Natural killer cell (primary cell): ENCODE measurements around the gene PUSL1. TPM values are rescaled to one million over a fixed set of nuclear protein-coding genes. Genes with fewer than 3 reads are reported as not detected.

Experiments used
- ATAC-seq, 3 donors: fragments of 150-1000 bp in 2 of 3; fragments of 200-7000 bp in 1 of 3; cut with Tn5 transposase; 1 replicate in 1 of 3; 2 replicates in 2 of 3; pipeline ENCODE4 v1.10.0; 2021; ENCODE audit warnings: mild to moderate bottlenecking in 2 of 3, moderate library complexity in 2 of 3
- DNase-seq, 2 donors: peaks; one replicate each; pipeline versions ENCODE4 v3.0.0 to v3.0.0-alpha.2; 2013 to 2021; ENCODE audit warnings: mixed read lengths in 1 of 2
- H3K27ac ChIP-seq: one replicate; pipeline ENCODE4 v1.5.1; 2013; ENCODE audit warnings: mild to moderate bottlenecking, low read length
- H3K27me3 ChIP-seq: one replicate; pipeline ENCODE4 v1.6.1; 2013; ENCODE audit warnings: low read length; ENCODE audit not compliant: control insufficient read depth, insufficient read depth
- H3K36me3 ChIP-seq: one replicate; pipeline ENCODE4 v1.6.1; 2013; ENCODE audit warnings: low read length; ENCODE audit not compliant: control insufficient read depth, insufficient read depth
- H3K4me1 ChIP-seq: one replicate; pipeline ENCODE4 v1.6.1; 2013; ENCODE audit warnings: low read length; ENCODE audit not compliant: control insufficient read depth, insufficient read depth
- H3K4me3 ChIP-seq: one replicate; pipeline ENCODE4 v1.5.1; 2013; ENCODE audit warnings: low read length
- H3K9me3 ChIP-seq: one replicate; pipeline ENCODE4 v1.6.1; 2013; ENCODE audit warnings: low read length; ENCODE audit not compliant: control insufficient read depth, insufficient read depth
- H3K27ac Mint-ChIP-seq, 2 donors: one replicate each; pipeline ENCODE4 v1.8.0; 2022; ENCODE audit warnings: mild to moderate bottlenecking in 2 of 2, mixed read lengths in 2 of 2, moderate library complexity in 1 of 2
- H3K27me3 Mint-ChIP-seq, 2 donors: one replicate each; pipeline ENCODE4 v1.8.0; 2022; ENCODE audit warnings: low read depth in 2 of 2, mixed read lengths in 2 of 2
- H3K36me3 Mint-ChIP-seq: one replicate; pipeline ENCODE4 v1.8.0; 2022; ENCODE audit warnings: mixed read lengths
- H3K4me1 Mint-ChIP-seq, 2 donors: one replicate each; pipeline ENCODE4 v1.8.0; 2022; ENCODE audit warnings: mixed read lengths in 2 of 2
- H3K4me3 Mint-ChIP-seq: one replicate; pipeline ENCODE4 v1.8.0; 2022; ENCODE audit warnings: mild to moderate bottlenecking, moderate library complexity, mixed read lengths
- H3K9me3 Mint-ChIP-seq, 2 donors: one replicate each; pipeline ENCODE4 v1.8.0; 2022; ENCODE audit warnings: mixed read lengths in 2 of 2
- CTCF ChIP-seq: fragments of 200-600 bp; IDR thresholded peaks from one replicate; pipeline ENCODE4 v1.8.0; 2022; ENCODE audit warnings: antibody characterized with exemption
- WGBS: methylation state at CpG from one replicate; pipeline ENCODE4 v1.1.7; 2013; ENCODE audit warnings: missing lambda C conversion rate; ENCODE audit not compliant: insufficient coverage; 5-methylcytosine and 5-hydroxymethylcytosine counted together
- intact Hi-C: fragments of 100-400 bp; cut with micrococcal nuclease; formaldehyde crosslinking; loops from one replicate; pipeline ENCODE4 v1.14.2; 2022
- total RNA-seq, 4 donors: library from RNA; stranded (reverse); fragments of 120-200 nt in 1 of 4; gene quantifications; one replicate each; pipeline versions ENCODE4 v1.2.3 to v1.2.4, GENCODE V29; 2013 to 2022

PUSL1 gene
- total RNA-seq, 3 donors from 2014 or later (not counting 1 experiment from before 2014, with no cell fraction given): 11.1 to 13.0 (median 12.9) TPM

- WGBS: 48% methylated on average over 43 of the region's 43 CpGs
- Histone ChIP-seq H3K4me1 (peaks cover 42% of the 10 kb centered on the region), H3K4me3 (peak overlapping the region; percentile 74), H3K36me3 (peaks cover 3% of the 10 kb centered on the region), H3K9me3 (no peaks in the 10 kb centered on the region), H3K27ac (peak overlapping the region; percentile 36), H3K27me3 (no peaks in the 10 kb centered on the region)
- DNase-seq (no peak), ATAC-seq (peak in 1 of 3 donors; percentile 5)
- no peak for TF ChIP-seq CTCF
- Mint-ChIP-seq H3K27ac (peak overlapping the region; percentile 51 to 58), H3K4me1 (peaks cover 28 to 44% of the 10 kb centered on the region in 2 donors), H3K36me3 (no peaks in the 10 kb centered on the region), H3K27me3 (no peaks in the 10 kb centered on the region), H3K4me3 (peak overlapping the region; percentile 84), H3K9me3 (no peaks in the 10 kb centered on the region)
- intact Hi-C loops: loop anchor here (5.0 kb wide), 2 partner anchors 35 to 155 kb away; partner anchors contain the start of genes ACAP3, C1orf159 and PUSL1
These were observed 35.8 kb upstream of the PUSL1 start for GRCh38 chr1:1272341-1273208.

GRCh38 chr1:1273209-1273511 is 35.2 kb upstream of the PUSL1 start:
- intact Hi-C loops: loop anchor here (5.0 kb wide), 2 partner anchors 34 to 156 kb away; partner anchors contain the start of genes ACAP3, C1orf159 and PUSL1
- H3K4me3 Mint-ChIP-seq: peak overlapping the region; percentile 84
- no peaks in the 10 kb centered on the region for H3K27me3 Mint-ChIP-seq
- H3K27ac Mint-ChIP-seq: peak overlapping the region; percentile 51 to 58
- Histone ChIP-seq H3K27ac (peak overlapping the region; percentile 36), H3K36me3 (peaks cover 2% of the 10 kb centered on the region), H3K27me3 (no peaks in the 10 kb centered on the region), H3K4me1 (peaks cover 40% of the 10 kb centered on the region), H3K4me3 (peak overlapping the region; percentile 74), H3K9me3 (no peaks in the 10 kb centered on the region)
- ATAC-seq (peak; percentile 1 to 6 (median 3)), DNase-seq (peak in 1 of 2 donors; percentile 45)
- no peaks in the 10 kb centered on the region for H3K36me3 Mint-ChIP-seq
- no peaks in the 10 kb centered on the region for H3K9me3 Mint-ChIP-seq
- under 1% methylated on average over 31 of the region's 31 CpGs for WGBS
- peaks cover 28 to 41% of the 10 kb centered on the region in 2 donors for H3K4me1 Mint-ChIP-seq
- no peak for TF ChIP-seq CTCF

GRCh38 chr1:1273512-1274298 is 34.7 kb upstream of the PUSL1 start, which contains the start of gene UBE2J2:
TSS of gene UBE2J2 (minus strand) at chr1:1273854. CDS start at chr1:1267992, 5,862 bp downstream.
- peak within 1 kb of the TSS; percentile 36 for H3K27ac ChIP-seq
- H3K4me1 Mint-ChIP-seq: peaks cover 28 to 37% of the 10 kb centered on the region in 2 donors

More at GRCh38 chr1:1273512-1274298, 34.7 kb upstream of the PUSL1 start, which contains the start of gene UBE2J2:
- under 1% methylated on average over 105 of the region's 105 CpGs for WGBS
- DNase-seq (peak; percentile 86 to 96), ATAC-seq (peak; percentile 96 to 99 (median 98))
- Mint-ChIP-seq H3K27ac (peak within 1 kb of the TSS; percentile 51 to 58), H3K27me3 (no peaks in the 10 kb centered on the region), H3K4me3 (peak within 1 kb of the TSS; percentile 84), H3K9me3 (no peaks in the 10 kb centered on the region), H3K36me3 (no peaks in the 10 kb centered on the region)
- no peak for TF ChIP-seq CTCF
- Histone ChIP-seq H3K9me3 (no peaks in the 10 kb centered on the region), H3K27me3 (no peaks in the 10 kb centered on the region), H3K4me1 (peaks cover 40% of the 10 kb centered on the region), H3K36me3 (no peaks in the 10 kb centered on the region), H3K4me3 (peak within 1 kb of the TSS; percentile 74)
- intact Hi-C loops: loop anchor here (5.0 kb wide), 2 partner anchors 34 to 156 kb away; partner anchors contain the start of genes ACAP3, C1orf159 and PUSL1
